GM12892 (cell line): Measurements from ENCODE around the gene PSMB2.

Source experiments
- POLR2A ChIP-seq: IDR thresholded peaks from 2 replicates; pipeline ENCODE4 v1.6.1; 2011; ENCODE audit warnings: low read depth, low read length, control low read depth
- POLR2AphosphoS5 ChIP-seq: IDR thresholded peaks from 2 replicates; pipeline ENCODE4 v1.6.1; 2011; ENCODE audit warnings: low read depth, low read length, control low read depth

DNA sequence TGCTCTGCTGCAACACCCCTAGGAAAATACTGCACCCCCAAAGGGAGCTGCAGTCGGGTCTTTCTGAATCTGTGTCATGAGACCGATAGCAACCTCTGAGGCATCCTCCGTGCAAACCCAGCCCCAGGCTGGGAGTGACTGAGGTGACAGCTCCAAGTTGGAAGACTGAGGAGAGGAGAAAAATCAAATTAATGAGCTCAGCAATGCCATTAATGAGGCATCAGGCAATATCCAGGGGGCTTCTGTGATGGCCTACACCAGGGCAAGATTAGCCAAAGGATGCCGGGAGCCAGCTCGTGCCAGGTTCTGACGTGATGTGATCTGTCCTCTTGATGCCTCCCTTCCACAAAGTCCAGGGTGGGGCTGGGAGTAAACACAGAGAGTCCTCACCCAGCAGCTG lies 30.8 kb upstream of the PSMB2 start:
- no peak for TF ChIP-seq POLR2A
- no peak for TF ChIP-seq POLR2AphosphoS5
